Upper lobe of left lung (tissue), 6 donors: ENCODE measurements around the gene WASHC4. TPM values are rescaled to one million over a fixed set of nuclear protein-coding genes. Genes with fewer than 3 reads are reported as not detected.

ENCODE experiments used
- ATAC-seq, 2 donors: fragments of 200-7000 bp; cut with Tn5 transposase; one replicate each; pipeline ENCODE4 v1.9.1; 2022; ENCODE audit warnings: mild to moderate bottlenecking in 2 of 2, moderate library complexity in 2 of 2; ENCODE audit not compliant: low FRiP score in 2 of 2
- DNase-seq, 2 donors: peaks; one replicate each; pipeline ENCODE4 v3.0.0-alpha.2; 2019 to 2020
- H3K27ac ChIP-seq, 4 donors: fragments of 200-600 bp; sonication (generic); one replicate each; pipeline ENCODE4 v1.5.1; 2016 to 2019
- H3K27me3 ChIP-seq, 4 donors: fragments of 200-600 bp; sonication (generic); one replicate each; pipeline ENCODE4 v1.5.1; 2017 to 2019
- H3K36me3 ChIP-seq, 4 donors: fragments of 200-600 bp; sonication (generic); one replicate each; pipeline ENCODE4 v1.5.1; 2016 to 2019
- H3K4me1 ChIP-seq, 4 donors: fragments of 200-600 bp; sonication (generic); one replicate each; pipeline ENCODE4 v1.5.1; 2018 to 2019
- H3K4me3 ChIP-seq, 4 donors: fragments of 200-600 bp; sonication (generic); one replicate each; pipeline ENCODE4 v1.5.1; 2017 to 2019; ENCODE audit warnings: mild to moderate bottlenecking in 2 of 4, moderate library complexity in 1 of 4
- H3K9me3 ChIP-seq, 4 donors: fragments of 200-600 bp; sonication (generic); one replicate each; pipeline ENCODE4 v1.5.1; 2018 to 2019
- CTCF ChIP-seq, 6 experiments: fragments of 450-650 bp in 4 of 6; fragments of 200-600 bp in 2 of 6; sonication (generic) in 2 of 6; IDR thresholded peaks; one replicate each; pipeline ENCODE4 v1.5.1; 2016 to 2019; ENCODE audit warnings: antibody characterized with exemption in 6 of 6
- EP300 ChIP-seq, 4 donors: sonication (generic); formaldehyde crosslinking; IDR thresholded peaks; one replicate each; pipeline ENCODE4 v1.5.1; 2017; ENCODE audit warnings: antibody characterized with exemption in 4 of 4, control low read depth in 2 of 4
- POLR2A ChIP-seq, 4 donors: fragments of 450-650 bp; IDR thresholded peaks; one replicate each; pipeline ENCODE4 v1.5.1; 2016 to 2017; ENCODE audit warnings: antibody characterized with exemption in 4 of 4, mild to moderate bottlenecking in 2 of 4
- POLR2AphosphoS5 ChIP-seq, 2 donors: sonication (generic); formaldehyde crosslinking; IDR thresholded peaks; one replicate each; pipeline ENCODE4 v1.5.1; 2017; ENCODE audit warnings: antibody characterized with exemption in 2 of 2
- WGBS, 2 donors: methylation state at CpG; one replicate each; pipeline ENCODE4 v1.1.5; 2017 to 2018; 5-methylcytosine and 5-hydroxymethylcytosine counted together
- total RNA-seq, 6 donors: library from RNA; depleted of rRNA in 4 of 6; stranded (reverse); fragments of >200 nt in 4 of 6; gene quantifications; one replicate each; pipeline versions ENCODE4 v1.1.0 to v1.2.1, GENCODE V29; 2016 to 2021
- donor health status: DM: no; HTN: no; CAD: no; lungs with moderate emphysema.
- donor health status: DM: no; HTN: yes; CAD: no; lungs with severe emphysema.

The WASHC4 gene
- total RNA-seq, 6 donors from 2014 or later, result 32.5 to 114 (median 69.6) TPM

DNA sequence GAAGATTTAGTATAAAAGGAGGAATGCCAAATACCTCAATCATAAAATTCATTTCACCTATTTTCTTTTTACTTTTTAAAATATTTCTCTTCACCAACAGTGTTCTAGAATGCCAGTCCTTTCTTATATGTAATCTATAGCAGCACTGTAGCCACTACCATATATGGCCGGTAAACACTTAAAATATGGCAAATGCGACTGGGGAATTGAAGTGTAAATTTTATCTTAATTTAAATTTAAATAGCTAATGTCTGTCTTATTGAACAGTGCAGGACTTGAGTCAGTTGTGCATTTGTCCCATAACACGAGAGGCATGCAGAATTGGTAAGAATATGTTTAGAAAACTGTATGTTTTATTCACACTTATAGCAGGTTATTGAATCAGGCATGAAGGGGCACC is 50.1 kb downstream of the WASHC4 start:
- Histone ChIP-seq H3K9me3 (no peaks in the 10 kb centered on the region), H3K27ac (no peak overlapping the region), H3K27me3 (no peaks in the 10 kb centered on the region), H3K4me1 (no peaks in the 10 kb centered on the region), H3K36me3 (peaks cover 23 to 85% (median 31%) of the 10 kb centered on the region in 4 donors), H3K4me3 (no peak overlapping the region)
- DNase-seq, result no peak
- WGBS, 2 donors, result 93% methylated on average over 3 of the region's 3 CpGs
- no peak for TF ChIP-seq POLR2A (IDR thresholded peaks at IDR 0.05)
- TF ChIP-seq POLR2AphosphoS5 (IDR thresholded peaks at IDR 0.05), result no peak
- no peak for TF ChIP-seq EP300 (IDR thresholded peaks at IDR 0.05)
- TF ChIP-seq CTCF (IDR thresholded peaks at IDR 0.05), result no peak
- no peak for ATAC-seq

DNA sequence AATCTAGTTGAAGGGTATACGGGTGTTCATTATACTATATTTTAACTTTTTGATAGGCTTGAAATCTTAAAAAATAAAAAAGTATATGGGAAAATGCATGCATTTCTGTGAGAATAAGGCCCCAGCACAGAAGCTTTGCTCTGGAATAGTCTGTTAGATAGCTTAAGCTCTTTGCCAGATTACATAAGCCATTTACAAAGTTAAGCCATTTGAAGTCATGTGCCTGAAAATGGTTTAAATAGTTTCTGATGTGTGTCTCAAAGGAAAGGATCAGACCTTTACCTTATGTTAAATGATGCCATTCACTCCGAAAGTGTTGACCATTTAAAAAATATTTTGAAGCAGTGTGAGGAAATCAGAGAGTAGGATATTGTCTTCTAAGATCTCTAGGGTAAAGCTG is 51.3 kb downstream of the WASHC4 start:
- H3K27me3 ChIP-seq, result no peaks in the 10 kb centered on the region
- no peak for DNase-seq
- no peak overlapping the region for H3K4me3 ChIP-seq
- H3K36me3 ChIP-seq, result peaks cover 22 to 85% (median 36%) of the 10 kb centered on the region in 4 donors
- H3K27ac ChIP-seq, result no peak overlapping the region
- H3K9me3 ChIP-seq, result no peaks in the 10 kb centered on the region
- TF ChIP-seq POLR2A (IDR thresholded peaks at IDR 0.05) (no peak), POLR2AphosphoS5 (IDR thresholded peaks at IDR 0.05) (no peak), CTCF (IDR thresholded peaks at IDR 0.05) (no peak), EP300 (IDR thresholded peaks at IDR 0.05) (no peak)
- WGBS, 2 donors, result 95 to 98% methylated on average over 2 of the region's 2 CpGs
- no peak for ATAC-seq
- H3K4me1 ChIP-seq, result no peaks in the 10 kb centered on the region

DNA sequence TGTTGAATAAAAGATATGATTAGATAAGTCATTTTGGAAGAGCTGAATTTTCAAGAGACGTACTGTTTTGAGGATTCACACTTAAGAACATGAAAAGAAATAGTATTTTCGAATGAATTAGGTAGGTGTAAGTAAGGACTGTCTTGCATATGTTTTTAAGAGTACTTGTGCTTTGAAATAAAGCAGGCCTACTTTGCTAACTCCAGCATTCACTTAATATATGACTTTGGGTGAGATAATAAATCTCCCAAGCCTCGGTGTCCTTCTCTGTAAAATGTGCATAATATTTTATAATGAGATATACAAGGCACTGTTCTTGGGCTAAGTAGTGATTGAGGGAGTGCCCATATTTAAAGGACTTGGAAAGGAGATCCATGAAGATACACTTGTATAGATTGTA is 54.6 kb downstream of the WASHC4 start:
- H3K36me3 ChIP-seq, result peaks cover 32 to 91% (median 53%) of the 10 kb centered on the region in 4 donors
- no peak for DNase-seq
- H3K9me3 ChIP-seq, result no peaks in the 10 kb centered on the region
- no peak for ATAC-seq
- H3K4me3 ChIP-seq, result no peak overlapping the region
- WGBS, 2 donors, result 89 to 92% methylated on average over 3 of the region's 3 CpGs
- H3K4me1 ChIP-seq, result no peaks in the 10 kb centered on the region
- H3K27me3 ChIP-seq, result no peaks in the 10 kb centered on the region
- no peak overlapping the region for H3K27ac ChIP-seq
- TF ChIP-seq CTCF (IDR thresholded peaks at IDR 0.05), result no peak

- Histone ChIP-seq H3K4me3 (no peak overlapping the region), H3K36me3 (peaks cover 30 to 92% (median 56%) of the 10 kb centered on the region in 4 donors), H3K4me1 (no peaks in the 10 kb centered on the region), H3K27ac (no peak overlapping the region), H3K9me3 (no peaks in the 10 kb centered on the region), H3K27me3 (no peaks in the 10 kb centered on the region)
- no peak for ATAC-seq
- DNase-seq, result no peak
- WGBS, 2 donors, result 81 to 84% methylated on average over 2 of the region's 2 CpGs
- TF ChIP-seq POLR2A (IDR thresholded peaks at IDR 0.05), result no peak
- TF ChIP-seq CTCF (IDR thresholded peaks at IDR 0.05), result no peak
- TF ChIP-seq POLR2AphosphoS5 (IDR thresholded peaks at IDR 0.05), result no peak
- TF ChIP-seq EP300 (IDR thresholded peaks at IDR 0.05), result no peak
Observed at GRCh38 chr12:105164068-105164467, 56.5 kb downstream of the WASHC4 start.

- DNase-seq (no peak), ATAC-seq (no peak)
- H3K9me3 ChIP-seq, result no peaks in the 10 kb centered on the region
- H3K4me1 ChIP-seq, result no peaks in the 10 kb centered on the region
- peaks cover 27 to 93% (median 49%) of the 10 kb centered on the region in 4 donors for H3K36me3 ChIP-seq
- no peak overlapping the region for H3K27ac ChIP-seq
- no peak overlapping the region for H3K4me3 ChIP-seq
- WGBS, 2 donors, result 69 to 80% methylated on average over 1 of the region's 1 CpG
- TF ChIP-seq POLR2AphosphoS5 (IDR thresholded peaks at IDR 0.05) (no peak), POLR2A (IDR thresholded peaks at IDR 0.05) (no peak), EP300 (IDR thresholded peaks at IDR 0.05) (no peak), CTCF (IDR thresholded peaks at IDR 0.05) (no peak)
- H3K27me3 ChIP-seq, result no peaks in the 10 kb centered on the region
Observed at GRCh38 chr12:105166736-105167135, 59.2 kb downstream of the WASHC4 start.
